Hepatic stellate cell (primary cell): ENCODE measurements around the gene CLIP1.
"Not testable (repeated sequence)": the region's sequence is repeated elsewhere in the genome, so short reads cannot be mapped to it uniquely, and the experiment has no call there.

ENCODE experiments used
- DNase-seq: peaks from one replicate; pipeline ENCODE4 v3.0.0; 2011; ENCODE audit warnings: low spot score

Gene CLIP1

DNA sequence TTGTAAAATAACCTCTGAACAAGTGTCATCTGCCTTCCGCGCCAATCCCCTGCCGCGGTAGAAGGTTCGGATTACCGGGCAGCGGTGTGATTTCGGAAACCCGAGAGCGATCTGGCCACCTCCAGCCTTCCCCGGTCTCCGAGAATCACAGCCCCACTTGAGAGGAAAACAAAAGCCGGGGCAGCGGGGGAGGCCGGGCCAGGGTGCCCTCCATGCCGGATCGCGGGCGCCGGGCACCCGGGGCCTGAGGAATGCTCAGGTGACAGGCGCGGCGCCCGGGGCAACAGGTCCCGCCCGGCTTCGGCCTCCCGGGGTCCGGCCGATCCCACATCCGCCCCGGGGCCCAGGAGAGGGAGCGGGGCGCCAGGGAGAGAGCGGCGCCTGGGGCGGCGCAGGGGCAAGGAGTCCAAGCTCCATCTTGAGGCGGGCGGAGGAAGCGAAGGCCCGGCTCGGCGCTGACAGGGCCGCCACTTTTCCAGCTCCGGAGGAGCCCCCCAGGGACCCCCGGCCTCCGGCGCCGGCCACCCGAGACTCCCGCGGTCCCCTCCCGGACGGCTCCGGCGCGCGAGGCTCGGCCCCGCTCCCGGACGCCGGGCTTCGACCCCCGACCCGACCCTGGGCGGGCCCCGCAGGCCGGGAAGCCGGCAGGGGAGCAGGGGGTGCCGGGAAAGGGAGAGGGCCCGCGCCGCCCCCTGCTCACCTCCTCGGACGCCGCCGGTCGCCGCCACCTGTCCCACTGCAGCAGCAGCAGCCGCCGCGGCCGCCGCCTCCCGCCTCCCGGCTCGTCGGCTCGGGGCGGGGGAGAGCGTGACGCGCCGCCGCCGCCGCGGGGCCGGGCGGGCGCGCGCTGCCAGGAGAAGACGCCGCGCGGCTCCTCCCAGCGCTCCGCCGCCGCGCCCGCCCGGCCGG, at the start of gene CLIP1:
CLIP1 (minus strand) TSS at position 849 of the 909 bp plus-strand sequence. CDS start 42,217 bp downstream, outside the sequence.
- DNase-seq: peak; percentile 73

DNA sequence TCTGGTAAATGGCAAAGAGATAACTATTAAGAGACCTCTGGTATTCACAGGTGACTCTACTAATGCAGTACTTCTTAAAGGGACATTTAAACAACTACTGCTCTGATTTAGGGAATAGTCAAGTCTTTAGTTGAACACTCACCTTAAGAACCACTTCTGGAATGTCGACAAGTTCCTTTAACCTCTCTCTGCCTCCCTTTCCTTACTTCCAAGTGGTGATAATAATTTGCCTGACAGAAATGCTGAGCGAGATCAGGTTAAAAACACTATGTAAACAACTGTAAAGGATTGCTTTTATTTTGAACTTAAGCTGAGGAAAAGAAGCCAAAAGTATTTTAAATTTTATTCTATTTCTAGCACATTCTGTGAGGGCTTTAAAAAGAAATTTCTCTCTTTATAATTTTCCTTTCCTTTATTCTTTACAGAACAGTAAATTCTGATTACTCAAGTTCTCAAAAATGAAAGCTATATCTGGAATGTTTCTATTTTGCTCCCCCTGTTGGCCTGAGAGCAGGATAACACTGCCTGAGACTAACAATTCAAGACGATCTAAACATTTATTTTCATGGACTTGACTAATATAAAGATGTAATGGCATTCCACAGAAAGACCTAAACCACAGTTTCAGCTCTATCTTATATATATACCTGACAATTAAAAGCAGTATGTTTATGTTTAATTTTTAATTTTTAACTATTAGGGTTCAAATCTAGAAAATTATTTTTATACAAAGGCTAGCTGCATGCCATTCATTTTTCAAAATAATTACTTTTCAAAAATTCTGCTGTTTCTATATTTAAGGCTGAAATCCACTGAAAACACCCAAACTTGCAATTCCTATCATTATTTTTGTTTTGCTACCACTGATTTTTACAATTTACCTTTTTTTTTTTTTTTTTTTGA, 49.1 kb upstream of the CLIP1 start:
- peak; percentile 49 for DNase-seq

DNA sequence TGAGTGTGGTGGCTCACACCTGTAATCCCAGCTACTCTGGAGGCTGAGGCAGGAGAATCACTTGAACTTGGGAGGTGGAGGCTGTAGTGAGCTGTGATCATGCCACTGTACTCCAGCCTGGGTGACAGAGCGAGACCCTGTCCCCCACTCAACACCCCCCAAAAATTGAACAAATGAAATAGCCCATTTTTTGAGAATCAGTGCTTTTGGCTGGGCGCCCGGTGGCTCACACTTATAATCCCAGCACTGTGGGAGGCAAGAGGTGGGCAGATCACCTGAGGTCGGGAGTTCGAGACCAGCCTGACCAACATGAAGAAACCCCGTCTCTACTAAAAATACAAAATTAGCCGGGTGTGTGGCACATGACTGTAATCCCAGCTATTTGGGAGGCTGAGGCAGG, 48.1 kb upstream of the CLIP1 start:
- DNase-seq: not testable (repeated sequence)

DNA sequence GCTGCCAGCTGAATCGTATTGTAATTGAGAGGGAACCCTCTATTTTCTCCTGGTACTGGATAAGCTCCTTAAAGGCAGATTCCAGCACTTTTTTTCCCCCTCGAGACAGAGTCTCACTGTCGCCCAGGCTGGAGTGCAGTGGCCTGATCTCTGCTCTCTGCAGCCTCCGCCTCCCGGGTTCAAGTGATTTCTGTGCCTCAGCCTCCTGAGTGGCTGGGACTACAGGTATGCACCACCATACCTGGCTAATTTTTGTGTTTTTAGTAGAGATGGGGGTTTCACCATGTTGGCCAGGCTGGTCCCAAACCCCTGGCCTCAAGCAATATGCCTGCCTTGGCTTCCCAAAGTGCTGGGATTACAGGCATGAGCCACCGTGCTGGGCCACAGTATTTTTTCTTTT, 47.4 kb upstream of the CLIP1 start:
- not testable (repeated sequence) for DNase-seq

DNA sequence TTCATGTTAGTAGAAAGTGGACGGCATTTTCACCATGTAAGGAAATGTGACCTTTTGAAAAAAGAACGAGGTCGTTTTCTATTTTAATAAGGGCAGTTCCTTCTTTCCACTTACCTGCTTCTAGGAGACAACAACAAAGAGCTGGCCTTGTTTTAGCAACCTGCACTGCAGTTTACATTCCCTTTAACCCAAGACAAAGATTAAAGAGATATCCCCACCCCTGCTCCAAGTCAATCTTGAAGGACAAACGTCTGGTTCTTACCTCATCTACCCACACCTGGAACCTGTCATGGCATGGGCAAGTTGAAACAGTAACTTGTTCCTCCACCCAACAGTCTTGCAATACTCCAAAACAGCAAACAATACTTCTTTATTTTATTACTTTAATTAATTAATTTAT, 45.5 kb upstream of the CLIP1 start:
- no peak for DNase-seq

DNA sequence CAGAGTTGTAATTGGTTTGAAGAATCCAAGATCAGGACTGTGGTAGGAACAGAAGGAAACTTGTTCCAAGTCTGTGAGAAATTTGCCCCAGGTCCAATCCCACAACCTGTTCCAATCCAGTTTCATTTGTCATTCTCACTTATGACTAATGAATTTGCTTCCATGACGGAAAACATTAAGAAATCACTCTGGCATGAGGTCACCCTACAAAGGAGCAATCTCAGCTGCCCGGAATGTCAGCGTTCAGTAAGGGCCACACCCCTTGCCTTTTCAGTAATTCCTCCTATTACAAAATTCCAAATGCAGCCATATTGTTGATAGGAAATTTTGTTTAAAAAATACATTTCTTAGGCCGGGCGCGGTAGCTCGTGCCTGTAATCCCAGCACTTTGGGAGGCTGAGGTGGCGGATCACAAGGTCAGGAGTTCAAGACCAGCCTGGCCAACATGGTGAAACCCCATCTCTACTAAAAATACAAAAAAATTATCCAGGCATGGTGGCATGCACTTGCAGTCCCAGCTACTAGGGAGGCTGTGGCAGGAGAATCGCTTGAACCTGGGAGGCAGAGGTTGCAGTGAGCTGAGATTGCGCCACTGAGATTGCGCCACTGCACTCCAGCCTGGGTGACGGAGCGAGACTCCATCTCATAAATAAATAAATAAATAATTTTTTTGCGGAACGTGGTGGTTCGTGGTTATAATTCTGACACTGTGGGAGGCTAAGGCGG, 42.0 kb upstream of the CLIP1 start:
- peak; percentile 94 for DNase-seq

DNA sequence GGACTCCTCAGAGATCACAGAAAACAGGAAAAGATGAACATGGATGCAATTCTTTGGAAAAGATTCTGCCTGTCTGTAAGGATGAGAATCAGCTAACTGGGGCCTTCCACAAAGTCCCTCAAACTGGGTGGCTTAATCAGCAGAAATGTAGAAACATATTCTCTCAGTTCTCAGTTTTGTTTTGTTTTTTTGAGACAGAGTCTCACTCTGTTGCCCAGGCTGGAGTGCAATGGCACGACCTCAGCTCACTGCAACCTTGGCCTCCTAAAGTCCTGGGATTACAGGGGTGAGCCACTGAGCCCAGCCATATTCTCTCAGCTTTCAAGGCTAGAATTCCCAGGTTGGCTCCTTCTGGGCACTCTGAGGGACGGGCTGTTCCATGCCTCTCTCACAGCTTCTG, 38.2 kb upstream of the CLIP1 start:
- DNase-seq: no peak

DNA sequence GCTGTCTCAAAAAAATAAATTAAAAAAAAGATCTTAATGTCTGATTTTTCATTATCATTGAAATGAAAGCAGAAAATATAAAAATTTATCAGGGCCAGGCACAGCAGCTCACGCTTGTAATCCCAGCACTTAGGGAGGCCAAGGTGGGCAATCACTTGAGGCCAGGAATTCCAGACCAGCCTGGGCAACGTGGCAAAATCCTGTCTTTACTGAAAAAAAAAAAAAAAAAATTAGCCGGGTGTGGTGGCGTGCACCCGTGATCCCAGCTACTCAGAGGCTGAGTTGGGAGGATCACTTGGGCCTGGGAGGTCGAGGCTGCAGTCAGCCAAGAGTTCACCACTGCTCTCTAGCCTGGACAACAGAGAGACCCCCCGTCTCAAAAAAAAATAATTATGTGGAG, 37.6 kb upstream of the CLIP1 start:
- DNase-seq: no peak

DNA sequence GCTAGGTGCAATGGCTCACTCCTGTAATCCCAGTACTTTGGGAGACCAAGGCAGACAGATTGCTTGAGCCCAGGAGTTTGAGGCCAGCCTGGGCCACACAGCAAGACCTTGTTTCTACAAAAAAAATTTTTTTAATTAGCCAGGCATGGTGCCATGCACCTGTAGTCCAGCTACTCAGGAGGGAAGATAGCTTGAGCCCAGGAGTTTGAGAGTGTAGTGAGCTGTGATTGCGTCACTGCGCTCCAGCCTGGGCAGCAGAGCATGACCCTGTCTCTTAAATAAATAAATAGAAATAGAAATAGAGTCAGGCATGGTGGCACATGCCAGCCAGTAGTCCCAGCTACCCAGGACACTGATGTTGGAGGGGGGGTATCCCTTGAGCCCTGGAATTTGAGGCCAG, 36.7 kb upstream of the CLIP1 start:
- no peak for DNase-seq

DNA sequence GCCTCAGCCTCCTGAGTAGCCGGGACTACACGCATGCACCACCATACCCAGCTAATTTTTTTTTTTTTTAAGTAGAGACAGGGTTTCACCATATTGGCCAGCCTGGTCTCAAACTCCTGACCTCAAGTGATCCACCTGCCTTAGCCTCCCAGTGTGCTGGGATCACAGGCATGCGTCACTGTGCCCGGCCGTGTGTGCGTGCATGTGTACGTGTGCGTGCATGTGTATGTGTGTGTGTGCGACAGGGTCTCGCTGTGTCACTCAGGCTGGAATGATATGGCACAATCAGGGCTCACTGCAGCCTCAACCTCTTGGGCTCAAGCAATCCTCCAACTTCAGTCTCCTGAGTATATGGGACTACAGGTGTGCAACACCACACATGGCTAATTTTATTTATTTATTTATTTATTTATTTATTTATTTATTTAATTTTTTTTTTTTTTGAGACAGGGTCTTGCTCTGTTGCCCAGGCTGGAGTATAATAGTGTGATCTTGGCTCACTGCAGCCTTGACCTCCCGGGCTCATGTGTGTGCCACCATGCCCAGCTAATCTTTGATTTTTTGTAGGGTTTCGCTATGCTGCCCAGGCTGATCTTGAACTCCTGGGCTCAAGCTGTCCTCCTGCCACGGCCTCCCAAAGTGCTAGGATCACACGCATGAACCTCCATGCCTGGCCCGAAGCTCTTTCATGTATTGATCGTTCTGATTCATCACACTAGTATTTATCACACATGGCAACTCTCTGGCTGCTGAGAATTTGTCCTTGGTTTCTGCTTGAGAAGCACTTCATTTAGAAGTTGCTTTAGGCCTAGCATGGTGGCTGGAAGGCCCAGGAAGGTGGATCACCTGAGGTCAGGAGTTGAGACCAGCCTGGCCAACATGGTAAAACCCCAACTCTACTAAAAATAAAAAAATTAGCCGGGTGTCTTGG, 35.9 kb upstream of the CLIP1 start:
- DNase-seq: no peak

DNA sequence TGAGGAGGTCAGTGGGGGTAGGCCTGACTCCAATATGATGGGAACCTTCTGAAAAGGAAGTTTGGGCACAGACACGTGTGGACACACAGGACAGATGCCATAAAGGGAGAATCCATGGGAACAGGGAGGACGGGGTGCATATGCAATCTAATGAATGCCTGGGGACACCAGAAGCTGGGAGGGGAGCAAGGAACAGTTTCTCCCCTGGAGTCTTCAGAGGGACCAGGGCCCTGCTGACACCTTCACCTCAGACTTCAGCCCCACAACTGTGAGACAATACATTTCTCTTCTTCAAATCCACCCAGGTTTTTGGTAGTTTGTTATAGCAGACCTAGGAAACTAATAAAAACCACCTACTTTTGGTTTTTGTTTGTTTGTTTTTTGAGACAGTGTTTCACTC, 35.2 kb upstream of the CLIP1 start:
- DNase-seq: no peak

DNA sequence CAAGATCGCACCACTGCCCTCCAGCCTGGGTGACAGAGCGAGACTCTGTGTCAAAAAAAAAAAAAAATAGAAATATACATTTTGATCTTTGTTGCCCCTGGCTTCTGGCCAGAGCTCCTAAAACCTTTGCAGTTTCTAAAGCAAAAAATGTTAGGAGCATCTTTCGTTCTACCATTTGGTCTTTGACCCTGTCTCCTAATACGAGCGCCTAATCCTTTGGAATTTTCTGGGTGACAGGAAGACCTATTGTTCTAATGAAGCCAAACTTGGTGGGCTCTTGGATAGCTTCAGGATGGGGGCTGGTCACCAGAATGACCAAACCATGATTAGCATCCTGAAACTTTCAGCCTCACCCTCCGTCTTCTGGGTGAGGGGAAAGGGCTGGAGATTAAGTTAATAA, 32.3 kb upstream of the CLIP1 start:
- DNase-seq: no peak

DNA sequence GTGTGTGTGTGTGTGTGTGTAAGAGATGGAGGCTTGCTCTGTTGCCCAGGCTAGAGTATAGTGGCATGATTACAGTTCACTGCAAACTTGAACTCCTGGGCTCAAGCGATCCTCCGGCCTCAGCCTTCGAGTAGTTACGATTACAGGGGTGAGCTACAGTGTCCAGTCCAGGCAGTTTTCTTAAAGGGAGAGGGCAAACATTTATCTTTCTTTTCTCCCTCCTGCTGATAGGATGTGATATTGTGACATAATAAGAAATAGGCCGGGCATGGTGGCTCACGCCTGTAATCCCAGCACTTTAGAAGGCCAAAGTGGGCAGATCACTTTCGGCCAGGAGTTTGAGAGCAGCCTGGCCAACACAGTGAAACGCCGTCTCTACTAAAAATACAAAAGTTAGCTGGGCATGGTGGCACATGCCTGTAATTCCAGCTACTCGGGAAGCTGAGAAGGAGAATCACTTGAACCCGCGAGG, 31.8 kb upstream of the CLIP1 start:
- no peak for DNase-seq

DNA sequence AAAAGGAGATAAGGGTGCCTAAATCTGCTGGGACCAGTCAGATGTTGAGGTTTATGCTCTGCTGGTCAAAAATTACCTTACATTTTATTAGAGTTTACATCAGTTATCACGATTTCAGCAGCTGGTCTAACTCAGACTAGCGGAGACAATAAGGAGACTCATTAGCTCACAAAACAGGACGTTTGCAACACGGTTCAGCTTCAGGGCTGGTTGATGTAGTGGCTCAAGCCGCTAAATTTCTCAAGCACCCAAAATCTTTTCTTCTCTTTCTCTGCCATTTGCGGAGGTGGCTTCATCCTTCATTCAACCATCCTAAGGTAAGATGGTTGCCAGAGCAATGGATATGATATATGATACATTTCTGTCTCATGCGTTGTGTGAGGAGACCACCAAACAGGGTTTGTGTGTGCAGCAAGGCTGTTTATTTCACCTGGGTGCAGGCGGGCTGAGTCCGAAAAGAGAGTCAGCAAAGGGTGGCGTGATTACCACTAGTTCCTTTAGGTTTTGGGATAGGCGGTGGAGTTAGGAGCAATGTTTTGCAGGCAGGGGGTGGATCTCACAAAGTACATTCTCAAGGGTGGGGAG, 30.3 kb upstream of the CLIP1 start:
- DNase-seq: no peak

DNA sequence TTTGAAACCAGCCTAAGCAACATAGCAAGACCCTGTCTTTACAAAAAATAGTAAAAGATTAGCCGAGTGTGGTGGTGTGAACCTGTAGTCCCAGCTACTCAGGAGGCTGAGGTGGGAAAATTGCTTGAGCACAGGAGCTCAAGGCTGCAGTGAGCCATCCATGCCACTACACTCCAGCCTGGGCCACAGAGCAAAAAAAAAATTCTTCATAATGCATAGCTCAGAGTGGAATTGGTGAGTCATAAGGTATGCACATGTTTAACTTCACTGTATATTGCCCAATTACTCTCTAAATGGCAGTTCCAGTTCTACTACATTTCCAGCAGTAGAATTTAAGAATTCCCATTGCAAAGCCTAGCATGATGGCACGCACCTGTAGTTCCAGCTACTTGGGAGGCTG, 26.8 kb upstream of the CLIP1 start:
- peak; percentile 48 for DNase-seq

DNA sequence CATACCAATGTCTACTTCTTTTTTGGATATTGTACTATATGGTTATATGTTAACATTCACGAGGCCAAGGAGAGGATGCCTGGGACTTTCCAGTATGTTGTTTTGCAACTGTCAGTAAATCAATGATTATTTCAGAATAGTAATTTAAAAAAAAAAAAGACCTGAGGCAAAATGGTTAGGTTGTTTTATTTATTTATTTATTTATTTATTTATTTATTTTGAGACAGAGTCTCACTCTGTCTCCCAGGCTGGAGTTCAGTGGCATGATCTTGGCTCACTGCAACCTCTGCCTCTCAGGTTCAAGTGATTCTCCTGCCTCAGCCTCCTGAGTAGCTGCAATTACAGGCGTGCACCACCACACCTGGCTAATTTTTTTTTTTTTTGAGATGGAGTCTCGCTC, 25.4 kb upstream of the CLIP1 start:
- DNase-seq: not testable (repeated sequence)

DNA sequence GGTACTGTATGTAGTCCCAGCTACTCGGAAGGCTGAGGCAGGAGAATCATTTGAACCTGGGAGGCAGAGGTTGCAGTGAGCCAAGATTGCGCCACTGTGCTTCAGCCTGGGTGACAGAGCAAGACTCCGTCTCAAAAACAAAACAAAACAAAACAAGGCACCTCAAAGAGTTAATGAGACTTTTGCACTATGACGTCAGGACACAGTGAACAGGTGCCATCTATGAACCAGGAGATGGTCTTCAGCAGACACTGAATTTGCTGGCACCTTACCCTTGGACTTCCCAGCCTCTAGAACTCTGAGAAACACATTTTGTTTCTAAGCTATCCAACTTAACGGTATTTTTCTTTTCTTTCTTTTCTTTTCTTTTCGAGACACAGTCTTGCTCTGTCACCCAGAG, 23.9 kb upstream of the CLIP1 start:
- not testable (repeated sequence) for DNase-seq

DNA sequence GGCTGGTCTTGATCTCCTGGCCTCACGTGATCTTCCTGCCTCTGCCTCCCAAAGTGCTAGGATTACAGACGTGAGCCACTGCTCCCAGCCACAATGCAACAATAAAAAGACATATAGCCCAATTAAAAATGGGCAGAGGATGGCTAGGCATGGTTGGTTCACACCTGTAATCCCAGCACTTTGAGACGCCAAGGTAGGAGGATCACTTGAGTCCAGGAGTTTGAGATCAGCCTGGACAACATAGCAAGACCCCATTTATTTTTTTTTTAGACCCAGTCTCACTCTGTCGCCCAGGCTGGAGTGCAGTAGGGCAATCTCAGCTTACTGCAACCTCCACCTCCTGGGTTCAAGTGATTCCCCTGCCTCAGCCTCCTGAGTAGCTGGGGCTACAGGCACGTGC, 21.6 kb upstream of the CLIP1 start:
- DNase-seq: not testable (repeated sequence)

DNA sequence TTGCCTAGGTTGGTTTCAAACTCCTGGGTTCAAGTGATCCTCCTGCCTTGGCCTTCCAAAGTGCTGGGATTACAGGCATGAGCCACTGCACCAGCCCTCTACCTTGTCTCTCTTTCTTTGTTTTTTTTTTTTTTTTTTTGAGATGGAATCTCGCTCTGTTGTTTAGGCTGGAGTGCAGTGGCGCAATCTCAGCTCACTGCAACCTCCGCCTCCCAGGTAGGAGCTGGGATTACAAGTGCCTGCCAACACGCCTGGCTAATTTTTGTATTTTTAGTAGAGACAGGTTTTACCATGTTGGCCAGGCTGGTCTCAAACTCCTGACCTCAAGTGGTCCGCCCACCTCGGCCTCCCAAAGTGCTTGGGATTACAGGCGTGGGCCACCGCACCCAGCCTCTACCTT, 16.4 kb upstream of the CLIP1 start:
- DNase-seq: not testable (repeated sequence)

DNA sequence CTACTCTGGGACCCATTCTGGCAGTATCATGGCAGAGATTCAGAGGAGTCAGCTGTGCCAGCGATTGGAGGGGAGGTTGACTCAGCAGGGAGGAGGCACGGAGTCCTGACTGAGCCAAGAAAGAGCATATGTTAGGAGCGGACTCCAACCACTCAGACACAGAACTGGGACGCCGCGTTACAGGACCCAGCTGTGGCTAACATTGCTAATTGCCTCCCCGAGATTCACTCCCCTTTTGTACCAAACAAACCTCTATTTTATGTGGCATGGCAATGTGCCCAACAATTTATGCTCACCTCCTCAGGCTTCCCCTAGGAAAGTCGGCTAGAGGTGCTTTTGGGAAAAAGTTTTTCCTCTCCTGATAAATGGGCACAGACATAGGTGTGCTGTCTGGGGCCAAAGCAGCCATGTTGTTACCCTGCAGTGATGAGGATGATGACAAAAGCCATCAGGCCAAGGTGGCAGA, 15.2 kb upstream of the CLIP1 start:
- peak; percentile 77 for DNase-seq
